Neural progenitor cell (in vitro differentiated cells): ENCODE results near the gene CEACAM18. TPM values are rescaled to one million over a fixed set of nuclear protein-coding genes. Genes with fewer than 3 reads are reported as not detected.

ENCODE experiments used
- DNase-seq: peaks from one replicate; pipeline ENCODE4 v3.0.0-alpha.2; 2016; ENCODE audit warnings: low spot score
- H2AFZ ChIP-seq: fragments of 200-600 bp; sonication (generic); replicated peaks from 2 replicates; pipeline ENCODE4 v1.6.1; 2016; ENCODE audit warnings: antibody characterized with exemption
- H3F3A ChIP-seq: fragments of 200-600 bp; sonication (generic); 2 replicates; pipeline ENCODE4 v1.6.1; 2016; ENCODE audit warnings: antibody characterized with exemption, low read depth
- H3K27ac ChIP-seq: fragments of 200-600 bp; sonication (generic); 2 replicates; pipeline ENCODE4 v1.5.1; 2016; ENCODE audit warnings: mild to moderate bottlenecking
- H3K27me3 ChIP-seq: fragments of 200-600 bp; sonication (generic); 2 replicates; pipeline ENCODE4 v1.6.1; 2016; ENCODE audit warnings: mild to moderate bottlenecking, moderate library complexity
- H3K36me3 ChIP-seq: fragments of 200-600 bp; sonication (generic); 2 replicates; pipeline ENCODE4 v1.5.1; 2016
- H3K4me1 ChIP-seq: fragments of 200-600 bp; sonication (generic); 2 replicates; pipeline ENCODE4 v1.6.1; 2016; ENCODE audit warnings: mixed run types
- H3K4me2 ChIP-seq: fragments of 200-600 bp; sonication (generic); 2 replicates; pipeline ENCODE4 v1.6.1; 2016
- H3K4me3 ChIP-seq: fragments of 200-600 bp; sonication (generic); 2 replicates; pipeline ENCODE4 v1.5.1; 2016
- H3K79me2 ChIP-seq: fragments of 200-600 bp; sonication (generic); 2 replicates; pipeline ENCODE4 v1.6.1; 2016; ENCODE audit warnings: low read depth
- H3K9ac ChIP-seq: fragments of 200-600 bp; sonication (generic); 2 replicates; pipeline ENCODE4 v1.6.1; 2016
- H3K9me3 ChIP-seq: fragments of 200-600 bp; sonication (generic); 2 replicates; pipeline ENCODE4 v1.5.1; 2016; ENCODE audit warnings: low read depth
- H4K20me1 ChIP-seq: fragments of 200-600 bp; sonication (generic); 2 replicates; pipeline ENCODE4 v1.6.1; 2016; ENCODE audit warnings: low read depth
- H3K27ac Mint-ChIP-seq: 3 replicates; pipeline ENCODE4 v1.8.0; 2021; ENCODE audit warnings: mixed read lengths
- H3K27me3 Mint-ChIP-seq: 2 replicates; pipeline ENCODE4 v1.8.0; 2022; ENCODE audit warnings: low read depth, mild to moderate bottlenecking, inconsistent platforms, moderate library complexity, mixed read lengths; ENCODE audit not compliant: insufficient read depth
- H3K36me3 Mint-ChIP-seq: 3 replicates; pipeline ENCODE4 v1.8.0; 2021; ENCODE audit warnings: mixed read lengths
- H3K4me1 Mint-ChIP-seq: 3 replicates; pipeline ENCODE4 v1.8.0; 2021; ENCODE audit warnings: mixed read lengths
- H3K4me3 Mint-ChIP-seq: 3 replicates; pipeline ENCODE4 v1.8.0; 2021; ENCODE audit warnings: mild to moderate bottlenecking, moderate library complexity, mixed read lengths
- H3K9me3 Mint-ChIP-seq: 3 replicates; pipeline ENCODE4 v1.8.0; 2020; ENCODE audit warnings: mixed read lengths
- CTCF ChIP-seq: fragments of 200-600 bp; sonication (generic); IDR thresholded peaks from 2 replicates; pipeline ENCODE4 v1.5.1; 2017; ENCODE audit warnings: antibody characterized with exemption, mild to moderate bottlenecking
- EZH2 ChIP-seq: fragments of 200-600 bp; sonication (generic); IDR thresholded peaks from 2 replicates; pipeline ENCODE4 v1.6.1; 2017; ENCODE audit warnings: antibody characterized with exemption, mild to moderate bottlenecking, moderate library complexity
- EZH2phosphoT487 ChIP-seq: fragments of 200-600 bp; sonication (generic); IDR thresholded peaks from 2 replicates; pipeline ENCODE4 v1.6.1; 2017; ENCODE audit warnings: antibody characterized with exemption
- total RNA-seq: library from RNA; depleted of rRNA; stranded (reverse); fragments of >200 nt; gene quantifications from 2 replicates; pipeline ENCODE4 v1.2.3, GENCODE V29; 2015; ENCODE audit warnings: low replicate concordance

The CEACAM18 gene
- total RNA-seq, 1 donor from 2014 or later: not detected

- no peaks in the 10 kb centered on the region for H3K4me1 Mint-ChIP-seq
- Histone ChIP-seq H4K20me1 (no peaks in the 10 kb centered on the region), H2AFZ (no peak overlapping the region), H3K9ac (no peak overlapping the region), H3K9me3 (no peaks in the 10 kb centered on the region), H3K4me2 (no peak overlapping the region), H3K36me3 (no peaks in the 10 kb centered on the region), H3K4me1 (no peaks in the 10 kb centered on the region), H3K27me3 (no peaks in the 10 kb centered on the region), H3F3A (no peaks in the 10 kb centered on the region), H3K79me2 (no peaks in the 10 kb centered on the region), H3K4me3 (no peak overlapping the region), H3K27ac (no peak overlapping the region)
- TF ChIP-seq CTCF (no peak), EZH2phosphoT487 (no peak), EZH2 (no peak)
- no peaks in the 10 kb centered on the region for H3K36me3 Mint-ChIP-seq
- DNase-seq: no peak
- no peak overlapping the region for H3K4me3 Mint-ChIP-seq
- H3K27ac Mint-ChIP-seq: no peak overlapping the region
- H3K9me3 Mint-ChIP-seq: no peaks in the 10 kb centered on the region
- H3K27me3 Mint-ChIP-seq: peaks cover 2% of the 10 kb centered on the region
These were observed 25.6 kb downstream of the CEACAM18 start for GRCh38 chr19:51503896-51504295.

- H3K4me2 ChIP-seq: no peak overlapping the region
- TF ChIP-seq EZH2 (no peak), EZH2phosphoT487 (no peak), CTCF (no peak)
- H3K9ac ChIP-seq: no peak overlapping the region
- H3K27ac ChIP-seq: no peak overlapping the region
- H3K36me3 ChIP-seq: no peaks in the 10 kb centered on the region
- H3K27ac Mint-ChIP-seq: no peak overlapping the region
- H2AFZ ChIP-seq: no peak overlapping the region
- H3K4me1 Mint-ChIP-seq: no peaks in the 10 kb centered on the region
- no peaks in the 10 kb centered on the region for H3F3A ChIP-seq
- H3K9me3 ChIP-seq: no peaks in the 10 kb centered on the region
- H3K36me3 Mint-ChIP-seq: no peaks in the 10 kb centered on the region
- no peak overlapping the region for H3K4me3 ChIP-seq
- H3K4me3 Mint-ChIP-seq: no peak overlapping the region
- no peaks in the 10 kb centered on the region for H3K27me3 ChIP-seq
- no peaks in the 10 kb centered on the region for H3K9me3 Mint-ChIP-seq
- no peaks in the 10 kb centered on the region for H3K79me2 ChIP-seq
- peaks cover 3% of the 10 kb centered on the region for H3K27me3 Mint-ChIP-seq
- DNase-seq: no peak
- no peaks in the 10 kb centered on the region for H4K20me1 ChIP-seq
- no peaks in the 10 kb centered on the region for H3K4me1 ChIP-seq
These were observed 27.6 kb downstream of the CEACAM18 start for GRCh38 chr19:51505904-51506303.

GRCh38 chr19:51507192-51507591 lies 28.9 kb downstream of the CEACAM18 start:
- Histone ChIP-seq H3K79me2 (no peaks in the 10 kb centered on the region), H3K4me3 (no peak overlapping the region), H3K27ac (no peak overlapping the region), H3K36me3 (no peaks in the 10 kb centered on the region), H2AFZ (no peak overlapping the region), H3K27me3 (no peaks in the 10 kb centered on the region), H3K9me3 (no peaks in the 10 kb centered on the region), H3F3A (no peaks in the 10 kb centered on the region), H3K4me1 (no peaks in the 10 kb centered on the region), H4K20me1 (no peaks in the 10 kb centered on the region), H3K4me2 (no peak overlapping the region), H3K9ac (no peak overlapping the region)
- peaks cover 8% of the 10 kb centered on the region for H3K27me3 Mint-ChIP-seq
- H3K9me3 Mint-ChIP-seq: no peaks in the 10 kb centered on the region
- H3K27ac Mint-ChIP-seq: no peak overlapping the region
- no peak for DNase-seq
- no peak for TF ChIP-seq EZH2
- TF ChIP-seq CTCF: no peak
- no peak for TF ChIP-seq EZH2phosphoT487
- no peaks in the 10 kb centered on the region for H3K36me3 Mint-ChIP-seq
- no peaks in the 10 kb centered on the region for H3K4me1 Mint-ChIP-seq
- H3K4me3 Mint-ChIP-seq: no peak overlapping the region

GRCh38 chr19:51507640-51508058 lies 29.3 kb downstream of the CEACAM18 start:
- Histone ChIP-seq H3K79me2 (no peaks in the 10 kb centered on the region), H3F3A (no peaks in the 10 kb centered on the region), H2AFZ (no peak overlapping the region), H3K9me3 (no peaks in the 10 kb centered on the region), H3K4me3 (no peak overlapping the region), H3K27ac (no peak overlapping the region), H3K36me3 (no peaks in the 10 kb centered on the region), H3K4me1 (no peaks in the 10 kb centered on the region), H3K9ac (no peak overlapping the region), H4K20me1 (no peaks in the 10 kb centered on the region), H3K27me3 (no peaks in the 10 kb centered on the region), H3K4me2 (no peak overlapping the region)
- Mint-ChIP-seq H3K9me3 (no peaks in the 10 kb centered on the region), H3K4me1 (no peaks in the 10 kb centered on the region), H3K27me3 (peaks cover 8% of the 10 kb centered on the region), H3K27ac (no peak overlapping the region), H3K36me3 (no peaks in the 10 kb centered on the region), H3K4me3 (no peak overlapping the region)
- TF ChIP-seq EZH2phosphoT487: no peak
- no peak for TF ChIP-seq CTCF
- no peak for TF ChIP-seq EZH2
- no peak for DNase-seq
